ENCODE results near the gene USHBP1.

USHBP1 gene

DNA sequence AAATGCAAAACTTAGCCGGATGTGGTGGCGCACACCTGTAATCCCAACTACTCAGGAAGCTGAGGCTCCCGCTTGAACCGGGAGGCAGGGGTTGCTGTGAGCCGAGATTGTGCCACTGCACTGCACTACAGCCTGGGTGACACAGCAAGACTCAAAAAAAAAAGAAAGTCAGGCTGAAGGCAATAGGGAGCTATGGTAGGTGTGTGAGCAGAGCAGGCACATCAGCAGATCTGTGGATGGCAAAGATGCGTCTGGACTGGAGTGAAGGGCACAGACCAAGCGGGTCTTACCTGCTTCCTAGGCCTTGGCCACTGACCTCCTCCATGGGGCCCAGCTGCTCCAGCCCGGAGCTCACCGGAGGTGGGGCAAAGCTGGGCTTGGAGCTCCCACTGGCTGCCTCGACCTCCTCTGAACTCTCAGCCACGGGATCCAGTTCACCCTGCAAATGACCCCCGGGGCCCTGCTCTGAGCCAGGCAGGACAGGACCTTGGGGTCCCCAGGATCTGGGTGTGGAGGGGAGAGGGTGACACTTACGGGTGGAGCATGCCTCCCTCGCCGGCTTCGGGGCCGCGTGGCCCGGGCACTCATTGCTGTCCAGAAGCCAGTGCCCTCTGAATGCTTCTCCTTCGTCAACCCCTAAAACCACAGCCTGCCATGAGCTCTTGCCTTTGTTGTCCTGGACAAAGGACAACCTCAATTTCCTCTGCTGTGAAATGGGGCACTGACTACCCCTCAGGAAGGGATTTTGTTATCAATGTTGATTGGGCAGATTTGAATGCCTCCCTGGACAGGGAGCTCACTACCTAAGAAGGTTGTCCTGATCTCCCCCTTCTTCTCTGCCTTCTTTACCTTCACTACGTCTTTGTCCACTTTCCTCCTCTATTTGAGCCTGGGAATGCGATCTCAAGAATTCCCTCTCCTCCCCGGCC is 569 bp downstream of the USHBP1 start:
- DNase-seq (ENCODE audit: low read depth in 2 of 2) = no peak

DNA sequence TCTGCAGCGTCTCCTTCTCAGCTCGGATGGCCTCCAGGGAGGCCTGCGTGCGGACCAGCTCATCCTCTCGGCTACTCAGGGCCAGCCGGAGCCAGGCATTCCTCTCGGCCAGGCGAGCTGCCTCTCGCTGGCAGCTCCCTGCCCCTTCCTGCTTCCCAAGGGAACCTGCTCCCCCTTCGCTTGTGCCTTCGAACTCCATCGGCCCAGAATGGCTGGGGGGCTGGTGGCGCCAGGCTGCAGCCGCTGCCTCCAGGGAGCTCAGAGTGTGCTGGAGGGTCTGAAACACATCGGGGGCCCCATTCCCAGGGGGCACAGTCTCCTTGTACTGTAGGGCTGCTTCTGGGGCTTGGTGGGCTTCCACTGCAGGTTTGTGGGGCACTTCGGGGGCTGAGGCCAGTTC is 2.0 kb downstream of the USHBP1 start:
- no peak for DNase-seq (ENCODE audit: low read depth in 2 of 2)

GRCh38 chr19:17260842-17261325 is 3.7 kb downstream of the USHBP1 start:
- peak; percentile 37 to 43 for DNase-seq (ENCODE audit: low read depth in 2 of 2)

GRCh38 chr19:17259934-17260333 is 4.6 kb downstream of the USHBP1 start:
- DNase-seq (ENCODE audit: low read depth in 2 of 2) = no peak

- DNase-seq (ENCODE audit: low read depth in 2 of 2) = no peak
Observed at GRCh38 chr19:17259118-17259780, 5.3 kb downstream of the USHBP1 start.

DNA sequence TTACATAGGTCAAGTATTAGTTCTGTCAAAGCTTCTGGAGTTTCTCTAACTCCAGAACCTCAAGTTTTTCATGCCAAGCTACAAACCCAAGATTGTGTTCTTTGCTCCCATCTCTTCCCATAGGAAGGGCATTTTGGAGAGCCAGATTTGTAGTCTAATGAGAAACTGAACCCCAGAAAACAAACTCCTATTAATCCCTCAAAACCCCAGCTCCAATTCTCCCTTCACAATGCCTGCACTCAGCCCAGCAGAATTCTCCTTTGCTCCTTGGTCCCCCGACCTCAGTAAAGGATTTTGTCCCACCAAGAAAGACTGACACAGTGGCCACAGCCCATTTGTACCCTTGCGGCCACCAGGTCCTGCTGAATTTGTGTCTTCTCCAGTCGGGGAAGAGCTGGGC is 8.4 kb downstream of the USHBP1 start:
- DNase-seq (ENCODE audit: low read depth in 2 of 2) = no peak

DNA sequence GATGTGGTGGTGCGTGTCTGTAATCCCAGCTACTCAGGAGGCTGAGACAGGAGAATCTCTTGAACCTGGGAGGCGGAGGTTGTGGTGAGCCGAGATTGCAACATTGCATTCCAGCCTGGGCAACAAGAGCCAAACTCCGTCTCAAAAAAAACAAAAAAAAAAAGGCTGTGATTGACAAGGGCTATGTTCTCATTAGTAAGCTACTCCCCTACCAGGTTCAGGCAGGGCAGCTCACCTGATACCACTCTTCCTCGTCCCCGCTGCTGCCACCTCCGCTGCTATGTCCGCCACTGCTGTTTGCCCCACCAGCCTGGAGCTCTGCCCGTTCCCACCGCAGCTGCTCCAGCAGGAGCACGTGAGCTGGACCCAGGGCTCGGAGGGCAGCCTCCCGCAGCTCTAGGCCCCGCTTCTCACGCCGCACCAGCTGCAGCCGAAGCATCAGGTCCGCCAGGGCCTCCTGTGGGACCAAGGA is 9.4 kb downstream of the USHBP1 start:
- DNase-seq (ENCODE audit: low read depth in 2 of 2) = no peak

- no peak for DNase-seq (ENCODE audit: low read depth in 2 of 2)
Observed at GRCh38 chr19:17254636-17255035, 9.9 kb downstream of the USHBP1 start.

- DNase-seq (ENCODE audit: low read depth in 2 of 2) = no peak
Observed at GRCh38 chr19:17249887-17250548, 14.5 kb downstream of the USHBP1 start.

DNA sequence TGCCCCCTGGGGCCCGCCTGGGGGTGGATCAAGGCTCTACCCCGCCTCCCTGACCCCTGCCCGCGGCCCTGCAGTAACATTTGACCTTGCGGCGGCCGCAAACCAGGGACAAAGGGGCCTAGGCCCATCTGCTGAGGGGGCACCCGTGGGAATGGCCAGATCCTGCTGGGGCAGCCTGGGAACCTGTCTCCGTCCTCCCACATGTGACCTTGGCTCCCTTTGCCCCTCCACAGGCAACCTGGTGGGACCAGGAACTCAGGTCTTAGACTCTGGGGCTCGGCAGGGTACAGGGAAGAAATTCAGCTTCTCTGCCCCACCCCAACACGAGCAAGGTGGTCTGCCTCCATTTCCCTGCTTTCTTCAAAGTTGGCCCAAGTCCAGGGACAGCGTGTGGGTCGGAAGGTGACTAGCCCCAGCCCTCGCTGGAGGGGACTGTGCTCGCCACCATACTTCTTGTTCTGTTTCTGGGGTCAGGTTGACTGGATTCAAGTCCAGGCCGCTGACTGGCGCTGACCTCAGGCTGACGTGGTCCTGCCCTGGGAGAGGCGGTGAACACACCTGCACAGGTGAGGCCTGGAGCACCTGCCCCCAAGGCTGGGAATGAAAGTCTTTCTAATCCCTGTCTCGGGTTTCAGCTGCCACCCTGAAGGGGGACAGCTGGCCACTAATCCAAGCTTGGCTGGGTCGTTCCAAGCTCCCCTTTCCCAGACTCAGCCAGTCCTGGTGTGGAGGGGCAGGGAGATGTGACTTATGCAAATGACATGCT is 16.4 kb downstream of the USHBP1 start:
- DNase-seq (ENCODE audit: low read depth in 2 of 2) = no peak

DNA sequence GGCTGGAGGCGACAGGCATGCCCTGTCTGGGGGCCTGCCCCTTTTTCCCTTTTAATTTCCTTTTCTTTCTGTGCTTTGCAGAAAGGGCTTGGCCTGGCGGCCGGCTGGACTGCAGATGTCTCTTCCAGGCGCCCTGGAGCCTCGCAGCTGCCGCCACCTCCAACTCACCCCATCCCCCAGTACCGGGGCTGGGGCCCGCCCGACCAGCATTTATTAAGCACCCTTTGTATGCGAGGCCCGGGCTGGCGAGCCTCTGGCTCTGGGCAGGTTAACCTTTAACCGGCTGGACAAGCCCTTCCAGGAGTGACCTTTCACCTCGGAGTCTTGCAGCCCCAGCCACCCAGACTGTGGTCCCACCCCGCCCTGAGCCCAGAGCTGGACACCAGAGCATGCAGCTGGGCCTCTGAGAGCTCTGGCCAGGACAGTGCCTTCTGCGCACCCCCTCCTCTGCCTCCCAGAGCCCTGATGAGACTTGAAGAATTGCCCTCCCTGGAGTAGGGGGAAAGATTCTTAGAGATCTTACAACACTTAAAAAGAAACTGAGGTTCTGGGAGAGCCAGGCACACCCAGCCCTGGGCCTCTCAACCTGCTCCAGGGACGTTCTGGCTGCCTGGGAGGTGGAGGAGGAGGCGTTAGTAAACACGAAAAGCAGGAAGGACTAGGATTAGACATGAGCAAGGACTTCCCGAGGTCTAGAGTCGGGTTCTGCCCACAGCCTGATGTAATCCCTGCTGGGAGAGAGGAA is 17.7 kb downstream of the USHBP1 start:
- DNase-seq (ENCODE audit: low read depth in 2 of 2) = no peak

DNA sequence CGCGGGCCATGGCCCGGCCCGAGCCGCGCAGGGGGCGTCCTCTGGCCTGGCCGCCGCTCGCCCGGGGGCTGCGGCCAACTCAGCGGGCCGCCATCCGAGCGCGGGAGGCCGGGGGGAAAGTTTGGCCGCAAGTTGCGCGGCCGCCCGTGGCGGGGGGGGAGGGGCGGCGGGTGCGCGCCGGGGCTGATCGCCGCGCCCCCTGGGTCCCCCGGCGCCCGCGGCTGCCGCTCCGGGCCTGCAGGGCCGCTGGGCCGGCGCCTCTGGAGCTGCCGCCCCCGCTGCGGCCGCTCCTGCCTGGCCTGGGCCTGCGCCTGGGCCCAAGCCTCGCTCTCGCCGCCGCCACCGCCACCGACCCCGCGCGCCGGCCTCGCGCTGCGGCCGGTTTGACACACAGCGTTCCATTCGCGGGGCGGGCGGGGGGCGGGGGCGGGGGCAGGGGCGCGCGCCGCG is 19.0 kb downstream of the USHBP1 start, which contains the start of gene NR2F6:
Gene NR2F6 (minus strand): TSS at position 385 of the 450 bp plus-strand sequence. CDS start 699 bp downstream, outside the sequence.
- no peak for DNase-seq (ENCODE audit: low read depth in 2 of 2)

DNA sequence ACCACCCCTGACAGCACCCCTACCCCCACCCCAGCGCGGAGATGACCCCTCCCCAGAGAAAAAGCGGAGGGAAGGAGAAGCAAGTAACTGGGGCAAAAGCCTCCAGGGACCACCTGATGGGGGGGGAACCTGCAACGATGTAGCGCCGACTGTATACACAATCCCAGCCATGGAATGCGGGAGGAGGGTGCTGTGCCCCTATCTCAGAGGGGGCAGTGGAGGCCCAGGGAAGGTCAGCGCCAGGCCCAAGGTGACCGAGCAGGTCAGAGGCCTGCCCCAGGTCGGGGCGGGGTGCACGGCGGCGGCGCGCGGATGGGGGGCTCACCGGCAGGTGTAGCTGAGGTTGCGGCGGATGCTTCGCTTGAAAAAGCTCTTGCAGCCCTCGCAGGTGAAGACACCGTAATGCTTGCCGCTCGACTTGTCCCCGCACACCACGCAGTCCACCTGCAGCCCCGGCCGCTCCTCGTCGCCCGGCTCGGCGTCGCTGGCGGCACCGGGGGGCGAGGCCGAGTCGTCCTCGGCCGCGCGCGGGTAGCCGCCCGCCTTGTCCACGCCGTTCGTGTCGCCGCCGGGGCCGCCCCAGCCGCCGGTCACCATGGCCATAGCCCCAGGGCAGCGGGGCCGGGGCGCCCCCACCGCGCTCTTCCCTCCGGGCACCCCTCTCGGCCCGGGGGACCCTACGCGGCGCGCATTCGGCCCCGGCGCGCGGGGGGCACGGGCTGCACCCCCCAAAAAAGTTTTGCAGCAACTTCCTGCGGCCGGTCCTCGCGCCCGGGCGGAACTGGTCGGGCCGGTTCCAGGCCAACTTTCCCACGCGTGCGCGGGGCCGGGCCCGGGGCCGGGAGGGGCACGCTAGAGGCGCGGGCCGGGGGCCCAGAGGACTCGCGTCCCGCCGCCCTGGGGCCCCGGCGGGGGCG is 19.7 kb downstream of the USHBP1 start:
- DNase-seq (ENCODE audit: low read depth in 2 of 2) = no peak

GRCh38 chr19:17243830-17244617 is 20.5 kb downstream of the USHBP1 start:
- DNase-seq (ENCODE audit: low read depth in 2 of 2) = no peak

GRCh38 chr19:17243211-17243829 is 21.2 kb downstream of the USHBP1 start:
- no peak for DNase-seq (ENCODE audit: low read depth in 2 of 2)

DNA sequence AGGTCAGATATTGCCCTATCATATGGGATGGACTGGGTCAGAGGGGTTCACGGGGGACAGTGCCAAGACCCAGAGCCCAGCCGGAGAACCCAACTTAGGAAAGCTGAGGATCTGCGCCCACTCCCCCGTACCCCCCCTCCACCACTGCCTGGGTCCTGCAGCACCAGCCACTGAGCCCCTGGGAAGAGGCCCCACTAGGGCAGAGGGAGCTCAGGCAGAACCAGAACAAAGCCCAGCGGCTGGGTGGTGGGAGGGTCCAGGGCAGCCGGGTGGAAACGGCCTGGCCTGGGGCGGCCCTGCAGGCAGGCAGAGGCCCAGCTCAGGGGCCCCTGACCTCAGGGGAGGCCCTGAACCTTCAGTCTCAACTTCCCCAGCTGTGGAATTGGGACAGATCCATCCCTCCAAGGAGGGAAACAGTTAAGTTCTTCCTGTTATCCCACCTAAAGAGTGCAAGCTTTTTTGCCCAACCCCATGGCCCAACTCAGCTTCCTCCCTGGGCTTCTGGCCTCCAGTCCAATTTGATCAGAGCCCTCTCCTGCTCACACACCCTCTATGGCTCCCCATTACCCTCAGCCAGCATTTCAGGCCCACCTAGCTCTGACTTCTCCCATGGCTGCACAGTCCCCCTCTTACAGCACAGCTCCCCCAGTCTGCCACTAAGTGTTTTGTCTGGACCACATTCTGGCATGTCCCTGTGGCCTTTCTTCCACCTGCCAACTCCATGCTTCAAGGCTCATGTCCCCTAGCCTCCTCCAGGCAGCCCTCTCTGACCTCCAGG is 21.9 kb downstream of the USHBP1 start:
- no peak for DNase-seq (ENCODE audit: low read depth in 2 of 2)

GRCh38 chr19:17240826-17241399 is 23.6 kb downstream of the USHBP1 start:
- DNase-seq (ENCODE audit: low read depth in 2 of 2) = no peak

All from fibroblast of skin of left quadriceps (primary cell).